Kidney (tissue), 14 donors: ENCODE data around the gene PPP1R8. TPM values are rescaled to one million over a fixed set of nuclear protein-coding genes. Genes with fewer than 3 reads are reported as not detected.
A peak's percentile ranks its signal among the peaks of the same experiment; 100 is the strongest.

Experiments used
- DNase-seq, 5 donors: peaks; one replicate each; pipeline ENCODE4 v3.0.0-alpha.2; 2013 to 2020
- FAIRE-seq: peaks from 2 replicates; lab custom pipeline; 2012; peaks lifted over from hg19 to GRCh38; lab: Jason Lieb, UNC
- H3K27ac ChIP-seq, 2 donors: one replicate each; pipeline ENCODE4 v1.7.0; 2013; ENCODE audit warnings: low read depth in 2 of 2, low read length in 2 of 2, inconsistent platforms in 1 of 2
- H3K27me3 ChIP-seq: one replicate; pipeline ENCODE4 v1.7.1; 2013; ENCODE audit warnings: low read length, inconsistent platforms; ENCODE audit not compliant: control insufficient read depth, insufficient read depth
- H3K36me3 ChIP-seq, 3 donors: one replicate each; pipeline versions ENCODE4 v1.7.0 to v1.7.1; 2013; ENCODE audit warnings: low read length in 3 of 3, control low read depth in 1 of 3, inconsistent platforms in 1 of 3; ENCODE audit not compliant: insufficient read depth in 3 of 3, control insufficient read depth in 2 of 3
- H3K4me1 ChIP-seq, 3 donors: one replicate each; pipeline versions ENCODE4 v1.7.0 to v1.7.1; 2013; ENCODE audit warnings: low read length in 3 of 3, inconsistent platforms in 1 of 3, low read depth in 1 of 3; ENCODE audit not compliant: control insufficient read depth in 2 of 3, insufficient read depth in 2 of 3
- H3K4me3 ChIP-seq, 3 donors: one replicate each; pipeline versions ENCODE4 v1.7.0 to v1.8.1; 2013; ENCODE audit warnings: low read length in 3 of 3, control low read depth in 1 of 3, inconsistent platforms in 1 of 3
- H3K9ac ChIP-seq, 3 donors: one replicate each; pipeline versions ENCODE4 v1.7.0 to v1.7.1; 2013; ENCODE audit warnings: low read length in 3 of 3, control low read depth in 1 of 3, inconsistent platforms in 1 of 3
- H3K9me3 ChIP-seq, 3 donors: one replicate each; pipeline versions ENCODE4 v1.7.0 to v1.7.1; 2013; ENCODE audit warnings: low read length in 3 of 3, control low read depth in 1 of 3, inconsistent platforms in 1 of 3; ENCODE audit not compliant: control insufficient read depth in 2 of 3, insufficient read depth in 1 of 3
- CTCF ChIP-seq: IDR thresholded peaks from 3 replicates; pipeline ENCODE4 v1.5.1; 2012; ENCODE audit warnings: mild to moderate bottlenecking, moderate library complexity, borderline replicate concordance; ENCODE audit not compliant: insufficient read depth; ENCODE audit errors: extremely low read depth
- intact Hi-C: fragments of 100-400 bp; cut with DNase I; formaldehyde crosslinking; loops from one replicate; pipeline ENCODE4 v1.11.1; 2022
- polyA plus RNA-seq: library from polyadenylated mRNA; stranded (reverse); fragments of 350-450 nt; fragmentation: Illumina TruSeq; extraction: RNeasy Lipid Tissue Mini Kit (QIAGEN cat#74804); gene quantifications from one replicate; pipeline ENCODE4 v1.2.3, GENCODE V29; 2014; ENCODE audit warnings: low read depth, low replicate concordance; ENCODE audit not compliant: insufficient read depth
- total RNA-seq: library from RNA; stranded (reverse); fragmentation: NEBNext Ultra II Directional; extraction: Animal tissue kit (Norgen Biotek cat#: 25700); gene quantifications from one replicate; pipeline ENCODE4 v1.2.1, GENCODE V29; 2021
- donor health status: control.
- donor health status: control.
- donor health status: control.
- donor health status: control.
- donor health status: control.
- donor health status: DM: yes; HTN: yes; CAD: no.
- donor health status: Normal renal cell carcinoma (clear cell type).

PPP1R8 gene
- total and polyA plus RNA-seq, 2 donors from 2014 or later = 21.8 to 38.6 TPM

DNA sequence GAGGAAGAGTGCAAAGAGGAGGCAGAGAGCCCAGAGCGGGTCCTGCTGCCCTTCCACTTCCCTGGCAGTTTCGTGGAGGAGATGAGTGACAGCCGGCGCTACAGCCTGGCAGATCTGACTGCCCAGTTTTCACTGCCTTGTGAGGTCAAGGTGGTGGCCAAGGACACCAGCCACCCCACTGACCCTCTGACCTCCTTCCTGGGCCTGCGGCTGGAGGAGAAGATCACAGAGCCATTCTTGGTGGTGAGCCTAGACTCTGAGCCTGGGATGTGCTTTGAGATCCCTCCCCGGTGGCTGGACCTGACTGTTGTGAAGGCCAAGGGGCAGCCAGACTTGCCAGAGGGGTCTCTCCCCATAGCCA is 51.9 kb downstream of the PPP1R8 start:
- no peaks in the 10 kb centered on the region for H3K9me3 ChIP-seq
- H3K27ac ChIP-seq = no peak overlapping the region
- no peaks in the 10 kb centered on the region for H3K4me1 ChIP-seq
- peak in 1 of 5 donors; percentile 59 for DNase-seq
- TF ChIP-seq CTCF = no peak
- FAIRE-seq = no peak
- H3K4me3 ChIP-seq = no peak overlapping the region
- no peaks in the 10 kb centered on the region for H3K27me3 ChIP-seq
- H3K36me3 ChIP-seq = peaks cover 0 to 6% (median 0%) of the 10 kb centered on the region in 3 donors
- intact Hi-C loops = no loop called here
- no peak overlapping the region for H3K9ac ChIP-seq

GRCh38 chr1:27883536-27883935 is 53.0 kb downstream of the PPP1R8 start:
- intact Hi-C loops = no loop called here
- no peaks in the 10 kb centered on the region for H3K4me1 ChIP-seq
- peak overlapping the region in 1 of 3 donors; percentile 34 for H3K9ac ChIP-seq
- FAIRE-seq (no peak), DNase-seq (peak in 1 of 5 donors; percentile 62)
- H3K36me3 ChIP-seq = peaks cover 0 to 6% (median 0%) of the 10 kb centered on the region in 3 donors
- H3K27ac ChIP-seq = peak overlapping the region in 1 of 2 donors; percentile 77
- H3K4me3 ChIP-seq = no peak overlapping the region
- H3K27me3 ChIP-seq = no peaks in the 10 kb centered on the region
- H3K9me3 ChIP-seq = no peaks in the 10 kb centered on the region
- TF ChIP-seq CTCF = no peak

GRCh38 chr1:27884006-27884954 is 53.7 kb downstream of the PPP1R8 start:
- Histone ChIP-seq H3K9me3 (no peaks in the 10 kb centered on the region), H3K27me3 (no peaks in the 10 kb centered on the region), H3K36me3 (peaks cover 0 to 9% (median 0%) of the 10 kb centered on the region in 3 donors), H3K27ac (peak overlapping the region; percentile 67 to 77), H3K4me3 (no peak overlapping the region), H3K9ac (no peak overlapping the region), H3K4me1 (no peaks in the 10 kb centered on the region)
- FAIRE-seq = no peak
- DNase-seq = peak in 2 of 5 donors; percentile 29 to 73
- intact Hi-C loops = no loop called here
- TF ChIP-seq CTCF = no peak
